ENCODE data around the gene U2AF2.

- TF ChIP-seq CTCF (IDR thresholded peaks at IDR 0.05; ENCODE audit: insufficient read depth, low read depth, low read length) (no peak), EZH2 (IDR thresholded peaks at IDR 0.05; ENCODE audit: insufficient read depth, low read length) (no peak)
Observed at GRCh38 chr19:55643887-55644176, 11.0 kb upstream of the U2AF2 start.

Measured in astrocyte (in vitro differentiated cells and primary cell).